ENCODE measurements around the gene MAB21L3.

Gene MAB21L3

GRCh38 chr1:116131170-116131569 lies 20.0 kb downstream of the MAB21L3 start:
- POLR2A ChIA-PET, result no interaction called here
- CTCF ChIA-PET, result no interaction called here
- DNase-seq (ENCODE audit: extremely low spot score), result no peak
- TF ChIP-seq TARDBP (IDR thresholded peaks at IDR 0.05) (no peak), FOXM1 (IDR thresholded peaks at IDR 0.05; ENCODE audit: borderline replicate concordance) (no peak), SP1 (IDR thresholded peaks at IDR 0.05) (no peak), LEF1 (IDR thresholded peaks at IDR 0.05; ENCODE audit: borderline replicate concordance) (no peak), FOXK2 (IDR thresholded peaks at IDR 0.05) (no peak), SUZ12 (IDR thresholded peaks at IDR 0.05) (no peak), PKNOX1 (IDR thresholded peaks at IDR 0.05) (no peak), FOXA1 (IDR thresholded peaks at IDR 0.05) (no peak), BHLHE40 (IDR thresholded peaks at IDR 0.05; ENCODE audit: borderline replicate concordance) (no peak), HDGF (IDR thresholded peaks at IDR 0.05; ENCODE audit: borderline replicate concordance) (no peak), ELF4 (IDR thresholded peaks at IDR 0.05) (no peak), ZNF384 (IDR thresholded peaks at IDR 0.05) (no peak), NFRKB (IDR thresholded peaks at IDR 0.05) (no peak), CTBP1 (IDR thresholded peaks at IDR 0.05; ENCODE audit: borderline replicate concordance) (no peak), ARNT (IDR thresholded peaks at IDR 0.05) (no peak), L3MBTL2 (conservative IDR thresholded peaks at IDR 0.05) (no peak)

GRCh38 chr1:116131866-116132605 lies 20.8 kb downstream of the MAB21L3 start:
- DNase-seq (ENCODE audit: extremely low spot score), result no peak
- ChIA-PET POLR2A (no interaction called here), CTCF (interaction anchor here (1.0 to 1.4 kb wide), 2 partner anchors 354 to 367 kb away, joined by 3 to 4 read pairs; no protein-coding TSS in a partner anchor)
- TF ChIP-seq LEF1 (IDR thresholded peaks at IDR 0.05; ENCODE audit: borderline replicate concordance), result no peak
- TF ChIP-seq ZNF384 (IDR thresholded peaks at IDR 0.05), result no peak
- TF ChIP-seq FOXA1 (IDR thresholded peaks at IDR 0.05), result no peak
- TF ChIP-seq ARNT (IDR thresholded peaks at IDR 0.05), result no peak
- no peak for TF ChIP-seq FOXM1 (IDR thresholded peaks at IDR 0.05; ENCODE audit: borderline replicate concordance)

- no peak for DNase-seq (ENCODE audit: extremely low spot score)
- ChIA-PET POLR2A (no interaction called here), CTCF (interaction anchor here (1.4 to 1.6 kb wide), 2 partner anchors 352 kb away, joined by 3 to 4 read pairs; no protein-coding TSS in a partner anchor)
- no peak for TF ChIP-seq SUZ12 (IDR thresholded peaks at IDR 0.05)
- no peak for TF ChIP-seq ARNT (IDR thresholded peaks at IDR 0.05)
- no peak for TF ChIP-seq PKNOX1 (IDR thresholded peaks at IDR 0.05)
- no peak for TF ChIP-seq L3MBTL2 (conservative IDR thresholded peaks at IDR 0.05)
- no peak for TF ChIP-seq LEF1 (IDR thresholded peaks at IDR 0.05; ENCODE audit: borderline replicate concordance)
- TF ChIP-seq CTBP1 (IDR thresholded peaks at IDR 0.05; ENCODE audit: borderline replicate concordance), result no peak
- no peak for TF ChIP-seq FOXK2 (IDR thresholded peaks at IDR 0.05)
- no peak for TF ChIP-seq NFRKB (IDR thresholded peaks at IDR 0.05)
- TF ChIP-seq FOXA1 (IDR thresholded peaks at IDR 0.05), result no peak
- TF ChIP-seq SP1 (IDR thresholded peaks at IDR 0.05), result no peak
- TF ChIP-seq ELF4 (IDR thresholded peaks at IDR 0.05), result no peak
- TF ChIP-seq TARDBP (IDR thresholded peaks at IDR 0.05), result no peak
- TF ChIP-seq BHLHE40 (IDR thresholded peaks at IDR 0.05; ENCODE audit: borderline replicate concordance), result no peak
- TF ChIP-seq FOXM1 (IDR thresholded peaks at IDR 0.05; ENCODE audit: borderline replicate concordance), result no peak
- no peak for TF ChIP-seq ZNF384 (IDR thresholded peaks at IDR 0.05)
- TF ChIP-seq HDGF (IDR thresholded peaks at IDR 0.05; ENCODE audit: borderline replicate concordance), result no peak
Observed at GRCh38 chr1:116133696-116134475, 22.7 kb downstream of the MAB21L3 start.

- DNase-seq (ENCODE audit: extremely low spot score), result no peak
- ChIA-PET CTCF (interaction anchor here (0.6 to 1.6 kb wide), 2 partner anchors 59 to 351 kb away, joined by 3 read pairs; no protein-coding TSS in a partner anchor), POLR2A (no interaction called here)
- TF ChIP-seq ELF4 (IDR thresholded peaks at IDR 0.05) (no peak), FOXM1 (IDR thresholded peaks at IDR 0.05; ENCODE audit: borderline replicate concordance) (no peak), ZNF384 (IDR thresholded peaks at IDR 0.05) (no peak), CTBP1 (IDR thresholded peaks at IDR 0.05; ENCODE audit: borderline replicate concordance) (no peak), HDGF (IDR thresholded peaks at IDR 0.05; ENCODE audit: borderline replicate concordance) (no peak), PKNOX1 (IDR thresholded peaks at IDR 0.05) (no peak), FOXA1 (IDR thresholded peaks at IDR 0.05) (no peak), FOXK2 (IDR thresholded peaks at IDR 0.05) (no peak), L3MBTL2 (conservative IDR thresholded peaks at IDR 0.05) (no peak), NFRKB (IDR thresholded peaks at IDR 0.05) (no peak), SP1 (IDR thresholded peaks at IDR 0.05) (no peak), TARDBP (IDR thresholded peaks at IDR 0.05) (no peak)
Observed at GRCh38 chr1:116134476-116134773, 23.2 kb downstream of the MAB21L3 start.

GRCh38 chr1:116138277-116138792 lies 27.1 kb downstream of the MAB21L3 start:
- CTCF ChIA-PET, result interaction anchor here (0.7 to 3.6 kb wide), 25 partner anchors 11 to 436 kb away, joined by 3 to 121 read pairs (median 4); partner anchors contain the start of gene MAB21L3
- TF ChIP-seq ELF4 (IDR thresholded peaks at IDR 0.05), result no peak

More at GRCh38 chr1:116138277-116138792, 27.1 kb downstream of the MAB21L3 start:
- POLR2A ChIA-PET, result interaction anchor here (1.0 to 2.9 kb wide), 4 partner anchors 10 to 361 kb away, joined by 3 to 18 read pairs (median 4); no protein-coding TSS in a partner anchor
- DNase-seq (ENCODE audit: extremely low spot score), result no peak
